IMR-90 (cell line): ENCODE measurements around the gene ARMH4. TPM values are rescaled to one million over a fixed set of nuclear protein-coding genes. Genes with fewer than 3 reads are reported as not detected.

Experiments
- ATAC-seq: fragments of 200-7000 bp; cut with Tn5 transposase; 2 replicates; pipeline ENCODE4 v1.9.1; 2020; ENCODE audit warnings: low read depth, mild to moderate bottlenecking, moderate library complexity
- BruUV-seq: library from RNA; stranded (reverse); fragments of 400-500 nt; replicated peaks from 2 replicates; lab custom pipeline; 2021; lab: Mats Ljungman, UMichigan
- CTCF ChIA-PET: fragments of 300-600 bp; formaldehyde crosslinking; extraction: SDS; loops from one replicate; lab custom pipeline; 2021; ENCODE audit warnings: antibody characterized with exemption; lab: Yijun Ruan, JAX
- POLR2A ChIA-PET: fragments of 300-600 bp; sonication (Branson Sonifier 250); formaldehyde crosslinking; loops from one replicate; lab custom pipeline; 2022; ENCODE audit warnings: antibody characterized with exemption; ENCODE audit not compliant: unreplicated experiment; lab: Charles Lee
- DNase-seq: peaks from one replicate; pipeline ENCODE4 v3.0.0; 2013
- H2AFZ ChIP-seq: replicated peaks from 2 replicates; pipeline ENCODE3; 2013; ENCODE audit warnings: low read length, mild to moderate bottlenecking; ENCODE audit not compliant: poor library complexity
- H2AK5ac ChIP-seq: 2 replicates; pipeline ENCODE4 v1.6.1; 2013; ENCODE audit warnings: low read depth, low read length, inconsistent platforms
- H2AK9ac ChIP-seq: replicated peaks from 2 replicates; pipeline ENCODE3; 2013; ENCODE audit warnings: mild to moderate bottlenecking, low read depth, low read length, moderate library complexity; ENCODE audit not compliant: poor library complexity
- H2BK120ac ChIP-seq: 2 replicates; pipeline ENCODE4 v1.6.1; 2013; ENCODE audit warnings: low read depth, low read length, inconsistent platforms
- H2BK15ac ChIP-seq: 3 replicates; pipeline ENCODE4 v1.6.1; 2013; ENCODE audit warnings: low read depth, low read length, inconsistent platforms
- H2BK20ac ChIP-seq: 2 replicates; pipeline ENCODE4 v1.6.1; 2013; ENCODE audit warnings: low read depth, mild to moderate bottlenecking, inconsistent platforms, low read length, moderate library complexity
- H2BK5ac ChIP-seq: 2 replicates; pipeline ENCODE4 v1.6.1; 2013; ENCODE audit warnings: mild to moderate bottlenecking, low read depth, low read length, inconsistent platforms; ENCODE audit not compliant: poor library complexity, severe bottlenecking
- H3K14ac ChIP-seq: replicated peaks from 2 replicates; pipeline ENCODE4 v1.6.1; 2013; ENCODE audit warnings: low read depth, low read length, inconsistent platforms
- H3K18ac ChIP-seq: 2 replicates; pipeline ENCODE4 v1.6.1; 2013; ENCODE audit warnings: low read depth, low read length, control low read depth
- H3K23ac ChIP-seq: 2 replicates; pipeline ENCODE4 v1.6.1; 2013; ENCODE audit warnings: low read depth, low read length, inconsistent platforms
- H3K27ac ChIP-seq: 2 replicates; pipeline ENCODE4 v1.5.1; 2013; ENCODE audit warnings: mild to moderate bottlenecking, control low read depth, low read length; ENCODE audit not compliant: insufficient read depth
- H3K27me3 ChIP-seq: 2 replicates; pipeline ENCODE4 v1.6.1; 2013; ENCODE audit warnings: low read length; ENCODE audit not compliant: control insufficient read depth, insufficient read depth
- H3K36me3 ChIP-seq: 2 replicates; pipeline ENCODE4 v1.6.1; 2013; ENCODE audit warnings: low read length, mixed read lengths; ENCODE audit not compliant: control insufficient read depth, insufficient read depth
- H3K4ac ChIP-seq: 2 replicates; pipeline ENCODE4 v1.6.1; 2013; ENCODE audit warnings: low read depth, low read length, inconsistent platforms
- H3K4me1 ChIP-seq: 2 replicates; pipeline ENCODE4 v1.6.1; 2013; ENCODE audit warnings: low read length, mixed read lengths; ENCODE audit not compliant: control insufficient read depth, insufficient read depth
- H3K4me2 ChIP-seq: 2 replicates; pipeline ENCODE4 v1.6.1; 2013; ENCODE audit warnings: low read depth, mild to moderate bottlenecking, control low read depth, low read length, moderate library complexity
- H3K4me3 ChIP-seq: 2 replicates; pipeline ENCODE4 v1.5.1; 2013; ENCODE audit warnings: low read depth, mild to moderate bottlenecking, control low read depth, low read length, moderate library complexity; ENCODE audit not compliant: insufficient read depth
- H3K56ac ChIP-seq: 2 replicates; pipeline ENCODE4 v1.6.1; 2013; ENCODE audit warnings: low read length, inconsistent platforms; ENCODE audit not compliant: insufficient read depth; ENCODE audit errors: extremely low read depth
- H3K79me1 ChIP-seq, 2 experiments: 2 replicates each; pipeline ENCODE4 v1.6.1; 2013; ENCODE audit warnings: low read length in 2 of 2, inconsistent platforms in 1 of 2, low read depth in 1 of 2
- H3K9ac ChIP-seq: 2 replicates; pipeline ENCODE4 v1.6.1; 2013; ENCODE audit warnings: low read depth, low read length, control low read depth
- H3K9me1 ChIP-seq: 2 replicates; pipeline ENCODE4 v1.6.1; 2013; ENCODE audit warnings: low read length, inconsistent platforms; ENCODE audit not compliant: insufficient read depth
- H3K9me3 ChIP-seq: 2 replicates; pipeline ENCODE4 v1.6.1; 2013; ENCODE audit warnings: low read length; ENCODE audit not compliant: control insufficient read depth, insufficient read depth
- H4K20me1 ChIP-seq: 2 replicates; pipeline ENCODE4 v1.6.1; 2013; ENCODE audit warnings: low read length, inconsistent platforms; ENCODE audit not compliant: insufficient read depth
- H4K5ac ChIP-seq: 2 replicates; pipeline ENCODE4 v1.6.1; 2013; ENCODE audit warnings: mild to moderate bottlenecking, low read depth, low read length, control low read depth
- H4K8ac ChIP-seq, 2 experiments: 2 replicates each; pipeline ENCODE4 v1.6.1; 2013; ENCODE audit warnings: low read depth in 2 of 2, low read length in 2 of 2, control low read depth in 1 of 2, inconsistent platforms in 1 of 2
- H4K91ac ChIP-seq: 2 replicates; pipeline ENCODE4 v1.6.1; 2013; ENCODE audit warnings: low read depth, low read length, inconsistent platforms; ENCODE audit not compliant: insufficient read depth
- BHLHE40 ChIP-seq: fragments of 150-350 bp; IDR thresholded peaks from 2 replicates; pipeline ENCODE4 v1.6.1; 2016; ENCODE audit warnings: mild to moderate bottlenecking, low read depth, low read length
- CHD1 ChIP-seq: IDR thresholded peaks from 2 replicates; pipeline ENCODE4 v1.6.1; 2012; ENCODE audit warnings: low read depth, low read length, improper control_type of control experiment
- ELK1 ChIP-seq: fragments of 150-350 bp; IDR thresholded peaks from 2 replicates; pipeline ENCODE4 v1.6.1; 2016; ENCODE audit warnings: low read depth, mild to moderate bottlenecking, low read length, moderate library complexity, borderline replicate concordance
- MAFK ChIP-seq: IDR thresholded peaks from 2 replicates; pipeline ENCODE4 v1.6.1; 2012; ENCODE audit warnings: low read depth, low read length, improper control_type of control experiment
- NFE2L2 ChIP-seq: fragments of 150-350 bp; IDR thresholded peaks from 2 replicates; pipeline ENCODE4 v1.6.1; 2016; ENCODE audit warnings: low read depth, mild to moderate bottlenecking, low read length
- RAD21 ChIP-seq: IDR thresholded peaks from 2 replicates; pipeline ENCODE4 v1.6.1; 2012; ENCODE audit warnings: low read length, improper control_type of control experiment
- RCOR1 ChIP-seq: IDR thresholded peaks from 2 replicates; pipeline ENCODE4 v1.6.1; 2012; ENCODE audit warnings: mild to moderate bottlenecking, low read length, improper control_type of control experiment; ENCODE audit not compliant: insufficient replicate concordance
- RFX5 ChIP-seq: IDR thresholded peaks from 2 replicates; pipeline ENCODE4 v1.8.0; 2012; ENCODE audit warnings: low read depth, mild to moderate bottlenecking, low read length, moderate library complexity
- USF2 ChIP-seq: fragments of 150-350 bp; IDR thresholded peaks from 2 replicates; pipeline ENCODE4 v1.6.1; 2017; ENCODE audit warnings: mild to moderate bottlenecking, antibody characterized with exemption, low read length, low read depth
- WGBS, 2 experiments: methylation state at CpG; one replicate each; pipeline versions ENCODE4 v1.1.5 to v1.1.7; 2013; ENCODE audit warnings: missing lambda C conversion rate in 2 of 2; ENCODE audit not compliant: insufficient read length in 1 of 2; ENCODE audit errors: extremely low coverage in 2 of 2; 5-methylcytosine and 5-hydroxymethylcytosine counted together
- dilution Hi-C: fragments of 300-500 bp; cut with HindIII; formaldehyde crosslinking; loops from one replicate; pipeline ENCODE4 v1.14.3; 2018; ENCODE audit warnings: low sequenced_read_pairs; ENCODE audit not compliant: unreplicated experiment
- in situ Hi-C: fragments of 300-500 bp; cut with MboI; formaldehyde crosslinking; loops from 3 replicates; pipeline ENCODE4 v1.14.3; 2019; ENCODE audit warnings: low sequenced_read_pairs, inconsistent platforms, mixed read lengths
- intact Hi-C: fragments of 100-400 bp; cut with micrococcal nuclease; formaldehyde crosslinking; loops from 2 replicates; pipeline ENCODE4 v1.10.0; 2022
- polyA plus RNA-seq, 3 experiments: library from polyadenylated mRNA; depleted of rRNA; stranded (reverse); fragments of >200 nt; gene quantifications; 2 replicates each; pipeline ENCODE4 v1.2.3, GENCODE V29; 2012; ENCODE audit warnings: low replicate concordance in 1 of 3
- total RNA-seq: library from RNA; depleted of rRNA; stranded (reverse); fragments of >200 nt; gene quantifications from 2 replicates; pipeline ENCODE4 v1.2.3, GENCODE V29; 2012

ARMH4 gene
- total and polyA plus RNA-seq, 2 of the 4 experiments (the other 2 are of a cell fraction), result 4.6 to 5.6 TPM

- no peaks in the 10 kb centered on the region for H3K79me1 ChIP-seq
- no peak overlapping the region for H3K27ac ChIP-seq
- intact Hi-C loops, result no loop called here
- no peak overlapping the region for H2BK5ac ChIP-seq
- no CpG with 5 or more reads among the region's 3 CpGs for WGBS, 2 experiments
- H3K36me3 ChIP-seq, result no peaks in the 10 kb centered on the region
- no peak overlapping the region for H3K4me2 ChIP-seq
- no peak overlapping the region for H3K9ac ChIP-seq
- H3K4me3 ChIP-seq, result no peak overlapping the region
- ChIA-PET POLR2A (no interaction called here), CTCF (no interaction called here)
- no peaks in the 10 kb centered on the region for H3K9me3 ChIP-seq
- H3K56ac ChIP-seq, result no peak overlapping the region
- DNase-seq (no peak), ATAC-seq (no peak)
- no peak overlapping the region for H3K14ac ChIP-seq
- in situ Hi-C loops, result no loop called here
- no peaks in the 10 kb centered on the region for H4K20me1 ChIP-seq
- TF ChIP-seq RCOR1, result no peak
- no peak for TF ChIP-seq NFE2L2
- no peak for TF ChIP-seq BHLHE40
- no peak for TF ChIP-seq RAD21
- TF ChIP-seq CHD1, result no peak
- TF ChIP-seq USF2, result no peak
- no peak for TF ChIP-seq ELK1
- no peak for TF ChIP-seq MAFK
- TF ChIP-seq RFX5, result no peak
- no peaks in the 10 kb centered on the region for H3K4me1 ChIP-seq
- no peak overlapping the region for H2AK9ac ChIP-seq
- H2BK15ac ChIP-seq, result no peak overlapping the region
- H3K23ac ChIP-seq, result no peak overlapping the region
- H4K5ac ChIP-seq, result no peak overlapping the region
- H2AK5ac ChIP-seq, result no peak overlapping the region
- H4K8ac ChIP-seq, result no peak overlapping the region
- no peak overlapping the region for H3K4ac ChIP-seq
- H3K9me1 ChIP-seq, result no peaks in the 10 kb centered on the region
- BruUV-seq, result no TSS peak
- no peak overlapping the region for H4K91ac ChIP-seq
- dilution Hi-C loops, result no loop called here
- H2AFZ ChIP-seq, result no peak overlapping the region
- no peak overlapping the region for H3K18ac ChIP-seq
- H2BK20ac ChIP-seq, result no peak overlapping the region
- no peak overlapping the region for H2BK120ac ChIP-seq
- peaks cover 3% of the 10 kb centered on the region for H3K27me3 ChIP-seq
Measured at GRCh38 chr14:58060077-58060476, 91.9 kb downstream of the ARMH4 start.
